H9 (cell line): ENCODE measurements around the gene DEFB112. TPM values are rescaled to one million over a fixed set of nuclear protein-coding genes. Genes with fewer than 3 reads are reported as not detected.

Experiments used
- DNase-seq: peaks from one replicate; pipeline ENCODE4 v3.0.0-alpha.2; 2017
- H2AFZ ChIP-seq: one replicate; pipeline ENCODE4 v1.6.1; 2013; ENCODE audit warnings: mild to moderate bottlenecking, low read length, control low read depth, moderate library complexity
- H2AK5ac ChIP-seq: 2 replicates; pipeline ENCODE4 v1.6.1; 2013; ENCODE audit warnings: low read length, control low read depth, mixed read lengths; ENCODE audit not compliant: insufficient read length
- H2BK120ac ChIP-seq: one replicate; pipeline ENCODE4 v1.6.1; 2013; ENCODE audit warnings: low read depth, mild to moderate bottlenecking, low read length, control low read depth, inconsistent platforms; ENCODE audit not compliant: poor library complexity, severe bottlenecking
- H2BK12ac ChIP-seq: 2 replicates; pipeline ENCODE4 v1.6.1; 2013; ENCODE audit warnings: low read length, control low read depth, mixed read lengths, low read depth; ENCODE audit not compliant: insufficient read length
- H2BK15ac ChIP-seq: 2 replicates; pipeline ENCODE4 v1.6.1; 2013; ENCODE audit warnings: low read depth, low read length, control low read depth
- H2BK20ac ChIP-seq: one replicate; pipeline ENCODE4 v1.6.1; 2013; ENCODE audit warnings: low read depth, mild to moderate bottlenecking, low read length, control low read depth, inconsistent platforms; ENCODE audit not compliant: poor library complexity, severe bottlenecking
- H2BK5ac ChIP-seq: 2 replicates; pipeline ENCODE4 v1.6.1; 2013; ENCODE audit warnings: low read length, control low read depth, mixed read lengths; ENCODE audit not compliant: insufficient read length
- H3K14ac ChIP-seq: 2 replicates; pipeline ENCODE4 v1.6.1; 2013; ENCODE audit warnings: low read length, control low read depth; ENCODE audit not compliant: insufficient read depth
- H3K18ac ChIP-seq: 2 replicates; pipeline ENCODE4 v1.6.1; 2013; ENCODE audit warnings: low read depth, mild to moderate bottlenecking, mixed read lengths, low read length, control low read depth; ENCODE audit not compliant: insufficient read length
- H3K23ac ChIP-seq: 2 replicates; pipeline ENCODE4 v1.6.1; 2013; ENCODE audit warnings: low read length, control low read depth, mixed read lengths, low read depth; ENCODE audit not compliant: insufficient read length
- H3K23me2 ChIP-seq: 2 replicates; pipeline ENCODE4 v1.6.1; 2013; ENCODE audit warnings: low read depth, mild to moderate bottlenecking, mixed read lengths, low read length, control low read depth; ENCODE audit not compliant: insufficient read length, poor library complexity, severe bottlenecking
- H3K27ac ChIP-seq: 2 replicates; pipeline ENCODE4 v1.5.1; 2013; ENCODE audit warnings: low read length, control low read depth, mixed read lengths, low read depth; ENCODE audit not compliant: insufficient read length
- H3K27me3 ChIP-seq: 2 replicates; pipeline ENCODE4 v1.6.1; 2013; ENCODE audit warnings: low read length, control low read depth, inconsistent platforms; ENCODE audit not compliant: insufficient read depth
- H3K4ac ChIP-seq: 2 replicates; pipeline ENCODE4 v1.6.1; 2013; ENCODE audit warnings: low read depth, mild to moderate bottlenecking, control low read depth, inconsistent platforms, low read length, moderate library complexity
- H3K4me1 ChIP-seq: 2 replicates; pipeline ENCODE4 v1.6.1; 2013; ENCODE audit warnings: low read length, control low read depth, inconsistent platforms; ENCODE audit not compliant: insufficient read depth
- H3K4me2 ChIP-seq: 2 replicates; pipeline ENCODE4 v1.6.1; 2013; ENCODE audit warnings: low read length, control low read depth, mixed read lengths; ENCODE audit not compliant: insufficient read length, insufficient read depth
- H3K56ac ChIP-seq: 2 replicates; pipeline ENCODE4 v1.6.1; 2013; ENCODE audit warnings: low read depth, mild to moderate bottlenecking, mixed read lengths, low read length, control low read depth; ENCODE audit not compliant: insufficient read length
- H3K79me1 ChIP-seq: 2 replicates; pipeline ENCODE4 v1.6.1; 2013; ENCODE audit warnings: low read depth, mild to moderate bottlenecking, moderate library complexity, low read length, control low read depth, inconsistent platforms; ENCODE audit not compliant: insufficient read depth, poor library complexity, severe bottlenecking
- H3K79me2 ChIP-seq: 2 replicates; pipeline ENCODE4 v1.6.1; 2013; ENCODE audit warnings: low read length, control low read depth, inconsistent platforms; ENCODE audit not compliant: insufficient read depth
- H3K9ac ChIP-seq: 2 replicates; pipeline ENCODE4 v1.6.1; 2013; ENCODE audit warnings: low read length, control low read depth, mixed read lengths; ENCODE audit not compliant: insufficient read length; ENCODE audit errors: extremely low read depth
- H3K9me3 ChIP-seq: one replicate; pipeline ENCODE4 v1.6.1; 2013; ENCODE audit warnings: low read depth, low read length, inconsistent platforms; ENCODE audit not compliant: control insufficient read depth
- H3T11ph ChIP-seq: one replicate; pipeline ENCODE4 v1.6.1; 2013; ENCODE audit warnings: mild to moderate bottlenecking, low read length, control low read depth, inconsistent platforms
- H4K20me1 ChIP-seq: one replicate; pipeline ENCODE4 v1.6.1; 2013; ENCODE audit not compliant: control insufficient read depth, insufficient read length, insufficient read depth
- H4K5ac ChIP-seq: 2 replicates; pipeline ENCODE4 v1.6.1; 2013; ENCODE audit warnings: low read depth, mild to moderate bottlenecking, mixed read lengths, low read length, control low read depth; ENCODE audit not compliant: insufficient read length
- H4K8ac ChIP-seq: replicated peaks from 2 replicates; pipeline ENCODE4 v1.6.1; 2013; ENCODE audit warnings: low read length, control low read depth, mixed read lengths, low read depth; ENCODE audit not compliant: insufficient read length
- H4K91ac ChIP-seq: 2 replicates; pipeline ENCODE4 v1.6.1; 2013; ENCODE audit warnings: low read depth, mild to moderate bottlenecking, moderate library complexity, mixed read lengths, low read length, control low read depth; ENCODE audit not compliant: insufficient read length
- H3K27ac Mint-ChIP-seq, 3 experiments: 2 replicates in 2 of 3; 3 replicates in 1 of 3; pipeline ENCODE4 v1.8.0; 2020 to 2021; ENCODE audit warnings: mixed read lengths in 3 of 3, mild to moderate bottlenecking in 1 of 3, moderate library complexity in 1 of 3
- H3K27me3 Mint-ChIP-seq: 2 replicates; pipeline ENCODE4 v1.8.0; 2021; ENCODE audit warnings: low read depth, mild to moderate bottlenecking, moderate library complexity, mixed read lengths
- H3K36me3 Mint-ChIP-seq, 3 experiments: 2 replicates in 2 of 3; 3 replicates in 1 of 3; pipeline ENCODE4 v1.8.0; 2020 to 2021; ENCODE audit warnings: low read depth in 3 of 3, mixed read lengths in 3 of 3; ENCODE audit not compliant: insufficient read depth in 1 of 3
- H3K4me1 Mint-ChIP-seq, 2 experiments: 2 replicates each; pipeline ENCODE4 v1.8.0; 2020; ENCODE audit warnings: mixed read lengths in 2 of 2
- H3K4me3 Mint-ChIP-seq, 2 experiments: 2 replicates in 1 of 2; 3 replicates in 1 of 2; pipeline ENCODE4 v1.8.0; 2020 to 2021; ENCODE audit warnings: mild to moderate bottlenecking in 2 of 2, mixed read lengths in 2 of 2, moderate library complexity in 1 of 2
- H3K9me3 Mint-ChIP-seq, 2 experiments: 2 replicates in 1 of 2; 3 replicates in 1 of 2; pipeline ENCODE4 v1.8.0; 2020; ENCODE audit warnings: mild to moderate bottlenecking in 2 of 2, mixed read lengths in 2 of 2, moderate library complexity in 1 of 2
- WGBS: extraction: QIAGEN DNeasy Blood & Tissue Kit; methylation state at CpG from one replicate; pipeline ENCODE4 v1.1.7; 2013; ENCODE audit warnings: missing lambda C conversion rate, low lambda C conversion rate, mixed read lengths; ENCODE audit not compliant: insufficient read length; ENCODE audit errors: extremely low coverage; 5-methylcytosine and 5-hydroxymethylcytosine counted together
- total RNA-seq: library from RNA; stranded (reverse); gene quantifications from 2 replicates; pipeline ENCODE4 v1.2.1, GENCODE V29; 2021
- TF ChIP-seq, protein P1 (sequence below): fragments of 200-600 bp; sonication (generic); conservative IDR thresholded peaks from 3 replicates; pipeline ENCODE4 v1.8.0; 2021; ENCODE audit warnings: antibody characterized with exemption, mild to moderate bottlenecking

Gene DEFB112
- total RNA-seq, 1 experiment from 2014 or later, result not detected

DNA sequence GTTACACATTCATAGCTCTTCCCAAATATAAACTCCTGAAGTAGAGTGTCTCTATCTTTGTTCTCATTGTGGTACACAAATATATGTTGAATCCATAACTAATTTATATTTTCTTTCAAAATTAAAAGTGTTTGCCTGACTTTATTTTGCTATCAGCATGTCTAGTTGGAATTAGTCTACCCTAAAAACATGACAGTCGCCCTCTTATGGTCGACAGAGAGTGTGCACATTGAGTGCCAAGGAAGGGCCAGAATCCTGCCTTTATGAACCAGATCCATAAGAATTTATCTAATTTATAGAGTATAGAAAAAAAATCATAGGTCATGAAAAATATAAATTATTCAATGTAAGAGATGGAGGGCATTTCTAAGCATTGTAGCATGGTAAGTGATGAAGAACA is 12.3 kb upstream of the DEFB112 start:
- Histone ChIP-seq H3K4me1 (no peaks in the 10 kb centered on the region), H3K56ac (no peak overlapping the region), H3K14ac (no peak overlapping the region), H3K79me1 (no peaks in the 10 kb centered on the region), H3T11ph (no peak overlapping the region), H2AK5ac (no peak overlapping the region), H2BK12ac (no peak overlapping the region), H2BK5ac (no peak overlapping the region), H2AFZ (no peak overlapping the region), H4K20me1 (no peaks in the 10 kb centered on the region), H3K23ac (no peak overlapping the region), H3K18ac (no peak overlapping the region), H2BK120ac (no peak overlapping the region), H2BK20ac (no peak overlapping the region), H4K8ac (no peak overlapping the region), H3K27ac (no peak overlapping the region), H4K5ac (no peak overlapping the region), H3K4ac (no peak overlapping the region), H3K9me3 (no peaks in the 10 kb centered on the region), H3K9ac (no peak overlapping the region), H3K79me2 (no peaks in the 10 kb centered on the region), H2BK15ac (no peak overlapping the region), H3K23me2 (no peaks in the 10 kb centered on the region), H3K4me2 (no peak overlapping the region), H3K27me3 (no peaks in the 10 kb centered on the region), H4K91ac (no peak overlapping the region)
- TF ChIP-seq, protein P1, sequence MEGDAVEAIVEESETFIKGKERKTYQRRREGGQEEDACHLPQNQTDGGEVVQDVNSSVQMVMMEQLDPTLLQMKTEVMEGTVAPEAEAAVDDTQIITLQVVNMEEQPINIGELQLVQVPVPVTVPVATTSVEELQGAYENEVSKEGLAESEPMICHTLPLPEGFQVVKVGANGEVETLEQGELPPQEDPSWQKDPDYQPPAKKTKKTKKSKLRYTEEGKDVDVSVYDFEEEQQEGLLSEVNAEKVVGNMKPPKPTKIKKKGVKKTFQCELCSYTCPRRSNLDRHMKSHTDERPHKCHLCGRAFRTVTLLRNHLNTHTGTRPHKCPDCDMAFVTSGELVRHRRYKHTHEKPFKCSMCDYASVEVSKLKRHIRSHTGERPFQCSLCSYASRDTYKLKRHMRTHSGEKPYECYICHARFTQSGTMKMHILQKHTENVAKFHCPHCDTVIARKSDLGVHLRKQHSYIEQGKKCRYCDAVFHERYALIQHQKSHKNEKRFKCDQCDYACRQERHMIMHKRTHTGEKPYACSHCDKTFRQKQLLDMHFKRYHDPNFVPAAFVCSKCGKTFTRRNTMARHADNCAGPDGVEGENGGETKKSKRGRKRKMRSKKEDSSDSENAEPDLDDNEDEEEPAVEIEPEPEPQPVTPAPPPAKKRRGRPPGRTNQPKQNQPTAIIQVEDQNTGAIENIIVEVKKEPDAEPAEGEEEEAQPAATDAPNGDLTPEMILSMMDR, result peak; percentile 81
- no peak overlapping the region for H3K27ac Mint-ChIP-seq
- WGBS, result no CpG with 5 or more reads among the region's 2 CpGs
- H3K4me3 Mint-ChIP-seq, result no peak overlapping the region
- H3K4me1 Mint-ChIP-seq, result no peaks in the 10 kb centered on the region; a peak in 1 of 4 replicates
- H3K27me3 Mint-ChIP-seq, result no peaks in the 10 kb centered on the region
- peak; percentile 29 for DNase-seq
- H3K9me3 Mint-ChIP-seq, result no peaks in the 10 kb centered on the region
- no peaks in the 10 kb centered on the region for H3K36me3 Mint-ChIP-seq
